IMR-90 (cell line): ENCODE data around the gene HLA-C.

Experiments
- CHD1 ChIP-seq: IDR thresholded peaks from 2 replicates; pipeline ENCODE4 v1.6.1; 2012; ENCODE audit warnings: low read depth, low read length, improper control_type of control experiment
- FOS ChIP-seq: fragments of 150-350 bp; IDR thresholded peaks from 2 replicates; pipeline ENCODE4 v1.6.1; 2016; ENCODE audit warnings: low read depth, low read length
- MAFK ChIP-seq: IDR thresholded peaks from 2 replicates; pipeline ENCODE4 v1.6.1; 2012; ENCODE audit warnings: low read depth, low read length, improper control_type of control experiment
- MAZ ChIP-seq: IDR thresholded peaks from 2 replicates; pipeline ENCODE4 v1.6.1; 2012; ENCODE audit warnings: low read depth, mild to moderate bottlenecking, low read length, improper control_type of control experiment, moderate library complexity, borderline replicate concordance
- MXI1 ChIP-seq: IDR thresholded peaks from 2 replicates; pipeline ENCODE4 v1.6.1; 2012; ENCODE audit warnings: low read depth, mild to moderate bottlenecking, low read length, moderate library complexity, borderline replicate concordance
- NFE2L2 ChIP-seq: fragments of 150-350 bp; IDR thresholded peaks from 2 replicates; pipeline ENCODE4 v1.6.1; 2016; ENCODE audit warnings: low read depth, mild to moderate bottlenecking, low read length
- POLR2A ChIP-seq: IDR thresholded peaks from 2 replicates; pipeline ENCODE4 v1.6.1; 2012; ENCODE audit warnings: mild to moderate bottlenecking, low read depth, low read length
- RAD21 ChIP-seq: IDR thresholded peaks from 2 replicates; pipeline ENCODE4 v1.6.1; 2012; ENCODE audit warnings: low read length, improper control_type of control experiment
- RCOR1 ChIP-seq: IDR thresholded peaks from 2 replicates; pipeline ENCODE4 v1.6.1; 2012; ENCODE audit warnings: mild to moderate bottlenecking, low read length, improper control_type of control experiment; ENCODE audit not compliant: insufficient replicate concordance
- RFX5 ChIP-seq: IDR thresholded peaks from 2 replicates; pipeline ENCODE4 v1.8.0; 2012; ENCODE audit warnings: low read depth, mild to moderate bottlenecking, low read length, moderate library complexity
- SMC3 ChIP-seq: fragments of 150-350 bp; IDR thresholded peaks from 2 replicates; pipeline ENCODE4 v1.6.1; 2016; ENCODE audit warnings: low read depth, mild to moderate bottlenecking, antibody characterized with exemption, low read length, moderate library complexity
- TF ChIP-seq, protein P1 (sequence below): conservative IDR thresholded peaks from 2 replicates; pipeline ENCODE4 v1.5.1; 2012; ENCODE audit warnings: mild to moderate bottlenecking, low read depth, low read length, improper control_type of control experiment
- TF ChIP-seq, protein P2 (sequence below): fragments of 150-350 bp; IDR thresholded peaks from 2 replicates; pipeline ENCODE4 v1.6.1; 2017; ENCODE audit warnings: mild to moderate bottlenecking, antibody characterized with exemption, low read length, low read depth

DNA sequence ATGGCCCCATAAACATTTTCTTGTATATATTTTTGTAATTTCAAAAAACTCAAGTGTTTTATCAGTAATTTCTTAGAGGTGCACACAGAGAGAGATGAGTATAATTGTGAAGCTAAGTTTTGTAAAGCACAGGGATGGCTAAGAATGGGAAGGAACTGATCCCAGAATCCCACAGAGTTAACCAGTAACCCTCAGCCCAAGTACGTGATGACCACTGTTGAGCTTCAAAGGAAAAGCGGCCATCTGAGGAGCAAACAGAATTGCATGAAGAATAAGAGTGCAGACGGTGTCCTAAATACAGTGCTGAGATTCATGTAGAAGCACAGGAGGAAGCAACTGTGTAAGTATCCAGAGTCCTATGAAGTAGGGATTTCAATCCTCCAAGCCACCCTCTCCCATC is 28.1 kb upstream of the HLA-C start:
- TF ChIP-seq, protein P1, sequence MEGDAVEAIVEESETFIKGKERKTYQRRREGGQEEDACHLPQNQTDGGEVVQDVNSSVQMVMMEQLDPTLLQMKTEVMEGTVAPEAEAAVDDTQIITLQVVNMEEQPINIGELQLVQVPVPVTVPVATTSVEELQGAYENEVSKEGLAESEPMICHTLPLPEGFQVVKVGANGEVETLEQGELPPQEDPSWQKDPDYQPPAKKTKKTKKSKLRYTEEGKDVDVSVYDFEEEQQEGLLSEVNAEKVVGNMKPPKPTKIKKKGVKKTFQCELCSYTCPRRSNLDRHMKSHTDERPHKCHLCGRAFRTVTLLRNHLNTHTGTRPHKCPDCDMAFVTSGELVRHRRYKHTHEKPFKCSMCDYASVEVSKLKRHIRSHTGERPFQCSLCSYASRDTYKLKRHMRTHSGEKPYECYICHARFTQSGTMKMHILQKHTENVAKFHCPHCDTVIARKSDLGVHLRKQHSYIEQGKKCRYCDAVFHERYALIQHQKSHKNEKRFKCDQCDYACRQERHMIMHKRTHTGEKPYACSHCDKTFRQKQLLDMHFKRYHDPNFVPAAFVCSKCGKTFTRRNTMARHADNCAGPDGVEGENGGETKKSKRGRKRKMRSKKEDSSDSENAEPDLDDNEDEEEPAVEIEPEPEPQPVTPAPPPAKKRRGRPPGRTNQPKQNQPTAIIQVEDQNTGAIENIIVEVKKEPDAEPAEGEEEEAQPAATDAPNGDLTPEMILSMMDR = no peak
- no peak for TF ChIP-seq RAD21
- no peak for TF ChIP-seq NFE2L2
- TF ChIP-seq POLR2A = no peak
- TF ChIP-seq SMC3 = no peak
- TF ChIP-seq, protein P2, sequence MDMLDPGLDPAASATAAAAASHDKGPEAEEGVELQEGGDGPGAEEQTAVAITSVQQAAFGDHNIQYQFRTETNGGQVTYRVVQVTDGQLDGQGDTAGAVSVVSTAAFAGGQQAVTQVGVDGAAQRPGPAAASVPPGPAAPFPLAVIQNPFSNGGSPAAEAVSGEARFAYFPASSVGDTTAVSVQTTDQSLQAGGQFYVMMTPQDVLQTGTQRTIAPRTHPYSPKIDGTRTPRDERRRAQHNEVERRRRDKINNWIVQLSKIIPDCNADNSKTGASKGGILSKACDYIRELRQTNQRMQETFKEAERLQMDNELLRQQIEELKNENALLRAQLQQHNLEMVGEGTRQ = no peak
- no peak for TF ChIP-seq CHD1
- no peak for TF ChIP-seq MXI1
- no peak for TF ChIP-seq MAZ
- TF ChIP-seq RFX5 = no peak
- no peak for TF ChIP-seq FOS
- no peak for TF ChIP-seq MAFK
- TF ChIP-seq RCOR1 = no peak
